GM23248 (cell line): Measurements from ENCODE around the gene EIF4G2.

Experiments used
- EZH2 ChIP-seq: fragments of 200-600 bp; sonication (generic); IDR thresholded peaks from 2 replicates; pipeline ENCODE4 v1.6.1; 2018; ENCODE audit warnings: antibody characterized with exemption, mild to moderate bottlenecking; ENCODE audit not compliant: insufficient read depth, poor library complexity, severe bottlenecking
- EZH2phosphoT487 ChIP-seq: fragments of 200-600 bp; sonication (generic); IDR thresholded peaks from 2 replicates; pipeline ENCODE4 v1.6.1; 2018; ENCODE audit warnings: antibody characterized with exemption, moderate library complexity, mild to moderate bottlenecking, low read depth; ENCODE audit not compliant: insufficient read depth

DNA sequence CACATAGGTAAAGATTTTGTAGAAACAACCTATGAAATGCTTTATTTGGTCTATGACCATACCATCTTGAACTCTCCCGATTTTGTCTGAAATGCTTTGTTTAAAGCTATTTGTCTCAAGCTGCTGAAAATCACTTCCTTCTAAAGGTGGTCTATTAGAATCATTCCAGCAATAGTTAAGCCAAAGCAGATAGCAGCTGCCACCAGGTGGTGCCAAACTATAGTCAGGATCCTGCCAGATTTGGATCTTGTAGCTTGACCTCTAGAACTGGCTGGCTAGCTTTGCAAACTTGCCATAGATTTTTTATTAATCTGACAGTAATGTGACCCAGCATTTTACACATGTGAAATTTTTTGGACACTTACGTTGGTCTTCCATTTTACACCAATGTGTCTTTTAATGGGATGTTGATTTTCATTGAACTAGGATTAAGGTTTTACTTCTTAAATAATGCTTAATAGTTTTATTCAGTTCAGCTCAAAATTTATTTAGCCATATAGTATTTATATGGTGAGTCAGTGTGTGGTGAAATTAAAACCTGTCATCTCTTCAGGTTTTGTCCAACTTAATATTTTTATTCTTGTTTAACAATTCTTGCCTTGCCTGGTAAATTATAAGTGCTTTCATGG lies 38.0 kb downstream of the EIF4G2 start:
- TF ChIP-seq EZH2phosphoT487 (no peak), EZH2 (no peak)
